Measurements from ENCODE around the gene TNIK.

Gene TNIK

GRCh38 chr3:171269542-171269941 lies 190.7 kb downstream of the TNIK start:
- no peak for TF ChIP-seq EZH2phosphoT487 (IDR thresholded peaks at IDR 0.05; ENCODE audit: borderline replicate concordance)
- no peak for TF ChIP-seq CTCF (conservative IDR thresholded peaks at IDR 0.05; ENCODE audit: low read length)
- Histone ChIP-seq H3K79me2 (ENCODE audit: insufficient read depth, low read length) (peaks cover 70% of the 10 kb centered on the region), H3F3A (ENCODE audit: low read depth) (no peaks in the 10 kb centered on the region), H3K4me3 (ENCODE audit: low read length, poor library complexity, severe bottlenecking) (peak overlapping the region; percentile 34), H4K20me1 (ENCODE audit: insufficient read depth, low read length, poor library complexity, severe bottlenecking) (no peaks in the 10 kb centered on the region), H3K4me1 (ENCODE audit: insufficient read depth, low read length, poor library complexity, severe bottlenecking) (peaks cover 59% of the 10 kb centered on the region), H3K27me3 (ENCODE audit: insufficient read depth, low read length, poor library complexity, severe bottlenecking) (no peaks in the 10 kb centered on the region), H3K9ac (ENCODE audit: low read depth, low read length, poor library complexity, severe bottlenecking) (no peak overlapping the region), H3K9me2 (replicated peaks; ENCODE audit: low read depth, low read length) (no peaks in the 10 kb centered on the region), H3K4me2 (ENCODE audit: low read depth, low read length, poor library complexity, severe bottlenecking) (peak overlapping the region; percentile 56), H3K36me3 (ENCODE audit: insufficient read depth, low read length) (no peaks in the 10 kb centered on the region), H3K9me3 (ENCODE audit: insufficient read depth, low read depth, low read length) (no peaks in the 10 kb centered on the region), H2AFZ (ENCODE audit: low read length) (no peak overlapping the region)

GRCh38 chr3:171268677-171269076 lies 191.5 kb downstream of the TNIK start:
- Histone ChIP-seq H3K27me3 (ENCODE audit: insufficient read depth, low read length, poor library complexity, severe bottlenecking) (no peaks in the 10 kb centered on the region), H3K9me2 (replicated peaks; ENCODE audit: low read depth, low read length) (no peaks in the 10 kb centered on the region), H3K4me3 (ENCODE audit: low read length, poor library complexity, severe bottlenecking) (no peak overlapping the region), H3K9me3 (ENCODE audit: insufficient read depth, low read depth, low read length) (no peaks in the 10 kb centered on the region), H3K36me3 (ENCODE audit: insufficient read depth, low read length) (no peaks in the 10 kb centered on the region), H3K9ac (ENCODE audit: low read depth, low read length, poor library complexity, severe bottlenecking) (no peak overlapping the region), H3K79me2 (ENCODE audit: insufficient read depth, low read length) (peaks cover 72% of the 10 kb centered on the region), H4K20me1 (ENCODE audit: insufficient read depth, low read length, poor library complexity, severe bottlenecking) (no peaks in the 10 kb centered on the region), H3K4me1 (ENCODE audit: insufficient read depth, low read length, poor library complexity, severe bottlenecking) (peaks cover 50% of the 10 kb centered on the region), H2AFZ (ENCODE audit: low read length) (no peak overlapping the region), H3F3A (ENCODE audit: low read depth) (no peaks in the 10 kb centered on the region), H3K4me2 (ENCODE audit: low read depth, low read length, poor library complexity, severe bottlenecking) (no peak overlapping the region)
- TF ChIP-seq CTCF (conservative IDR thresholded peaks at IDR 0.05; ENCODE audit: low read length), result no peak
- no peak for TF ChIP-seq EZH2phosphoT487 (IDR thresholded peaks at IDR 0.05; ENCODE audit: borderline replicate concordance)

GRCh38 chr3:171267104-171267503 lies 193.1 kb downstream of the TNIK start:
- Histone ChIP-seq H4K20me1 (ENCODE audit: insufficient read depth, low read length, poor library complexity, severe bottlenecking) (no peaks in the 10 kb centered on the region), H3K79me2 (ENCODE audit: insufficient read depth, low read length) (peaks cover 71% of the 10 kb centered on the region), H3K36me3 (ENCODE audit: insufficient read depth, low read length) (no peaks in the 10 kb centered on the region), H3K4me2 (ENCODE audit: low read depth, low read length, poor library complexity, severe bottlenecking) (no peak overlapping the region), H2AFZ (ENCODE audit: low read length) (no peak overlapping the region), H3K4me1 (ENCODE audit: insufficient read depth, low read length, poor library complexity, severe bottlenecking) (peaks cover 60% of the 10 kb centered on the region), H3K9ac (ENCODE audit: low read depth, low read length, poor library complexity, severe bottlenecking) (no peak overlapping the region), H3F3A (ENCODE audit: low read depth) (no peaks in the 10 kb centered on the region), H3K9me3 (ENCODE audit: insufficient read depth, low read depth, low read length) (no peaks in the 10 kb centered on the region), H3K27me3 (ENCODE audit: insufficient read depth, low read length, poor library complexity, severe bottlenecking) (no peaks in the 10 kb centered on the region), H3K9me2 (replicated peaks; ENCODE audit: low read depth, low read length) (no peaks in the 10 kb centered on the region), H3K4me3 (ENCODE audit: low read length, poor library complexity, severe bottlenecking) (no peak overlapping the region)
- no peak for TF ChIP-seq CTCF (conservative IDR thresholded peaks at IDR 0.05; ENCODE audit: low read length)
- no peak for TF ChIP-seq EZH2phosphoT487 (IDR thresholded peaks at IDR 0.05; ENCODE audit: borderline replicate concordance)

Measured in Loucy (cell line).